CD4-positive, CD25-positive, alpha-beta regulatory T cell (primary cell): ENCODE measurements around the gene LRRN4. TPM values are rescaled to one million over a fixed set of nuclear protein-coding genes. Genes with fewer than 3 reads are reported as not detected.

Source experiments
- ATAC-seq, 2 donors: fragments of 150-1000 bp; cut with Tn5 transposase; one replicate each; pipeline ENCODE4 v1.10.0; 2021; ENCODE audit warnings: low read depth in 2 of 2, moderate number of reproducible peaks in 2 of 2, moderate library complexity in 1 of 2
- DNase-seq, 3 donors: peaks; one replicate each; pipeline versions ENCODE4 v3.0.0 to v3.0.0-alpha.2; 2012 to 2022; ENCODE audit warnings: mixed read lengths in 1 of 3
- H3K27ac ChIP-seq: one replicate; pipeline ENCODE4 v1.7.0; 2013; ENCODE audit warnings: mild to moderate bottlenecking, low read length; ENCODE audit not compliant: insufficient read depth, poor library complexity, severe bottlenecking
- H3K27me3 ChIP-seq: one replicate; pipeline ENCODE4 v1.7.0; 2013; ENCODE audit warnings: low read length; ENCODE audit not compliant: control insufficient read depth, insufficient read depth
- H3K36me3 ChIP-seq: one replicate; pipeline ENCODE4 v1.7.0; 2013; ENCODE audit warnings: mild to moderate bottlenecking, low read length, moderate library complexity; ENCODE audit not compliant: control insufficient read depth, insufficient read depth
- H3K4me1 ChIP-seq: 2 replicates; pipeline ENCODE4 v1.7.0; 2013; ENCODE audit warnings: mild to moderate bottlenecking, low read length; ENCODE audit not compliant: insufficient read depth, control insufficient read depth, poor library complexity, severe bottlenecking
- H3K4me3 ChIP-seq: one replicate; pipeline ENCODE4 v1.7.0; 2013; ENCODE audit warnings: low read depth, mild to moderate bottlenecking, low read length, moderate library complexity
- H3K9me3 ChIP-seq, 2 experiments: 1 replicate in 1 of 2; 2 replicates in 1 of 2; pipeline ENCODE4 v1.7.0; 2013; ENCODE audit warnings: low read length in 2 of 2, mild to moderate bottlenecking in 1 of 2, moderate library complexity in 1 of 2; ENCODE audit not compliant: control insufficient read depth in 2 of 2
- H3K27ac Mint-ChIP-seq, 3 donors: one replicate each; pipeline ENCODE4 v1.8.0; 2020 to 2022; ENCODE audit warnings: mild to moderate bottlenecking in 3 of 3, mixed read lengths in 3 of 3, moderate library complexity in 2 of 3
- H3K27me3 Mint-ChIP-seq: one replicate; pipeline ENCODE4 v1.8.0; 2022; ENCODE audit warnings: mild to moderate bottlenecking, mixed read lengths
- H3K36me3 Mint-ChIP-seq: one replicate; pipeline ENCODE4 v1.8.0; 2020; ENCODE audit warnings: mixed read lengths
- H3K4me1 Mint-ChIP-seq, 4 donors: one replicate each; pipeline ENCODE4 v1.8.0; 2020 to 2022; ENCODE audit warnings: mixed read lengths in 4 of 4, mild to moderate bottlenecking in 1 of 4
- H3K4me3 Mint-ChIP-seq, 4 donors: one replicate each; pipeline ENCODE4 v1.8.0; 2020 to 2022; ENCODE audit warnings: mild to moderate bottlenecking in 4 of 4, mixed read lengths in 4 of 4, moderate library complexity in 3 of 4
- H3K9me3 Mint-ChIP-seq, 7 donors: one replicate each; pipeline ENCODE4 v1.8.0; 2020 to 2022; ENCODE audit warnings: mixed read lengths in 7 of 7, mild to moderate bottlenecking in 3 of 7, moderate library complexity in 2 of 7
- polyA plus RNA-seq, 4 donors: library from polyadenylated mRNA; unstranded; fragments of 300-500 nt; fragmentation: Illumina TruSeq; gene quantifications; one replicate each; pipeline ENCODE4 v1.2.3, GENCODE V29; 2021
- total RNA-seq: library from RNA; stranded (reverse); gene quantifications from one replicate; pipeline ENCODE4 v1.2.3, GENCODE V29; 2022

Gene LRRN4
- total RNA-seq (not detected), polyA plus RNA-seq (under 1 TPM in 1 of 4 donors, not detected in 3; 0.12 TPM)

GRCh38 chr20:6053776-6054688 lies at the start of gene LRRN4:
Gene LRRN4 (minus strand): TSS chr20:6054060. CDS start chr20:6052799, 1,261 bp downstream.
- Mint-ChIP-seq H3K9me3 (peaks cover 0 to 2% (median 0%) of the 10 kb centered on the region in 7 donors), H3K4me1 (peaks cover 0 to 8% (median 1%) of the 10 kb centered on the region in 4 donors), H3K27ac (no peak within 1 kb of the TSS), H3K36me3 (peaks cover 4% of the 10 kb centered on the region), H3K4me3 (no peak within 1 kb of the TSS), H3K27me3 (peaks cover 30% of the 10 kb centered on the region)
- ATAC-seq (no peak), DNase-seq (no peak)
- Histone ChIP-seq H3K4me3 (no peak within 1 kb of the TSS), H3K27me3 (peaks cover 29% of the 10 kb centered on the region), H3K9me3 (no peaks in the 10 kb centered on the region), H3K27ac (no peak within 1 kb of the TSS), H3K4me1 (no peaks in the 10 kb centered on the region), H3K36me3 (no peaks in the 10 kb centered on the region)

- Histone ChIP-seq H3K4me1 (no peaks in the 10 kb centered on the region), H3K27me3 (peaks cover 5% of the 10 kb centered on the region), H3K36me3 (no peaks in the 10 kb centered on the region), H3K27ac (no peak overlapping the region), H3K9me3 (no peaks in the 10 kb centered on the region), H3K4me3 (no peak overlapping the region)
- Mint-ChIP-seq H3K4me1 (no peaks in the 10 kb centered on the region), H3K27me3 (peaks cover 11% of the 10 kb centered on the region), H3K9me3 (peaks cover 0 to 2% (median 0%) of the 10 kb centered on the region in 7 donors), H3K36me3 (no peaks in the 10 kb centered on the region), H3K4me3 (no peak overlapping the region), H3K27ac (no peak overlapping the region)
- DNase-seq (no peak), ATAC-seq (no peak)
Measured at GRCh38 chr20:6103301-6103700, 49.4 kb upstream of the LRRN4 start.

DNA sequence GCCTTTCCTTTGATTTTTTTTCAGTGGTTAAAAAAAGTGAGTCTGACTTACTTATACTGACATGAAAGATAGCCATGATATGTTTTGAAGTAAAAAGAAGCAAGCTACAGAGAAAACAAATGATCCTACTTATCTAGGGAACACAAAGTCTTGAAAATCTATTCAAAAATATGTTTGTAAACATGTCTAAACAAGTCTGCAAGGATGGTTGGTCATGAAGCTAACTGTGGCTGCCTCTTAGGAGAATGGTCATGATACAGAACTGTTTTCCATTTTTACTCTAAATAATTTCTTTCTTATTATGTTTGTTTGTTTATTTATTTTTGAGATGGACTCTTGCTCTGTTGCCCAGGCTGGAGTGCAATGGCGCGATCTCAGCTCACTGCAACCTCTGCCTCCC lies 47.5 kb upstream of the LRRN4 start:
- H3K27ac ChIP-seq: no peak overlapping the region
- Mint-ChIP-seq H3K27me3 (peaks cover 11% of the 10 kb centered on the region), H3K4me3 (no peak overlapping the region)

GRCh38 chr20:6100246-6100645 lies 46.4 kb upstream of the LRRN4 start:
- Mint-ChIP-seq H3K4me3 (no peak overlapping the region), H3K9me3 (peaks cover 0 to 2% (median 0%) of the 10 kb centered on the region in 7 donors)

More for the DNA sequence above, 47.5 kb upstream of the LRRN4 start:
- Mint-ChIP-seq H3K9me3 (peaks cover 0 to 2% (median 0%) of the 10 kb centered on the region in 7 donors), H3K4me1 (no peaks in the 10 kb centered on the region), H3K27ac (no peak overlapping the region), H3K36me3 (no peaks in the 10 kb centered on the region)
- Histone ChIP-seq H3K4me3 (no peak overlapping the region), H3K9me3 (no peaks in the 10 kb centered on the region), H3K4me1 (no peaks in the 10 kb centered on the region), H3K36me3 (no peaks in the 10 kb centered on the region), H3K27me3 (peaks cover 5% of the 10 kb centered on the region)
- DNase-seq (no peak), ATAC-seq (no peak)

DNA sequence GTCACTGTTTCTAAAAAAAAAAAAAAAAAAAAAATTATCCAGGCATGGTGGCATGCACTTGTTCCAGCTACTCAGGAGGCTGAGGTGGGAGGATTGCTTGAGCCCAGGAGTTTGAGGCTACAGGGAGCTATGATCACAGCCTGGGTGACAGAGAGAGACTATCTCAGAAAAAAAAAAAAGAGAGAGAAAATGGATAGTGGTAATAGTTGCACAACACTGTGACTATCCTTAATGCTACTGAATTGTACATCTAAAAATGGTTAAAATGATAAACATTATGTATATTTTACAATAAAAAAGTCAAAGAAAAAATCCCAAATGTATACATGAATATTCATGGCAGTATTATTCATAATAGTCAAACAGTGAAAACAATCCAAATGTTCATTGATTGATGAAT lies 46.0 kb upstream of the LRRN4 start:
- Mint-ChIP-seq H3K4me1 (no peaks in the 10 kb centered on the region), H3K27me3 (peaks cover 15% of the 10 kb centered on the region), H3K36me3 (no peaks in the 10 kb centered on the region)

More at GRCh38 chr20:6100246-6100645, 46.4 kb upstream of the LRRN4 start:
- no peaks in the 10 kb centered on the region for H3K36me3 Mint-ChIP-seq
- no peaks in the 10 kb centered on the region for H3K36me3 ChIP-seq
- H3K4me3 ChIP-seq: no peak overlapping the region
- no peaks in the 10 kb centered on the region for H3K4me1 Mint-ChIP-seq
- no peaks in the 10 kb centered on the region for H3K4me1 ChIP-seq
- no peaks in the 10 kb centered on the region for H3K9me3 ChIP-seq
- H3K27ac ChIP-seq: no peak overlapping the region
- no peak overlapping the region for H3K27ac Mint-ChIP-seq
- peaks cover 15% of the 10 kb centered on the region for H3K27me3 Mint-ChIP-seq
- DNase-seq (no peak), ATAC-seq (no peak)
- H3K27me3 ChIP-seq: peaks cover 5% of the 10 kb centered on the region

DNA sequence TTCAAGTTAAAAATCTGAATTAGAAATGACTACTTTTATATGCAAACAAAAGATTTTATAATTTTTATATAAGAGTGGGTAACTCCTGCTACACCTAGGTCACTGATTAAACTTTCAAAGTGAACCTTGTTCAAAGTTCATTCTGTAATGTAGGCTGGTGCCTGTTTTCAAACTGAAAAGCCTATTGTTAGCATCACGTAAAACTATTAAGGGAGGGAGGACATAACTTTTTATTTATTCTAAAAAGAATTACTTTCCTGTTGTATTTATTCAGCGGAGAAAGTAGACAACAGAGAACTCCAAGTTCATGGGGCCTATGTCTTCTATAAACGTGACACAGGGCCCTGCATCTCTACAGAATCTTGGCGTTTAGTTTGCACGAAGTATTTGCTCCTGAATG lies 41.5 kb upstream of the LRRN4 start:
- DNase-seq: no peak
- ATAC-seq: no peak
- H3K27me3 ChIP-seq: peaks cover 11% of the 10 kb centered on the region
- peaks cover 16% of the 10 kb centered on the region for H3K27me3 Mint-ChIP-seq
- H3K27ac ChIP-seq: no peak overlapping the region
- H3K36me3 Mint-ChIP-seq: no peaks in the 10 kb centered on the region
- H3K4me1 ChIP-seq: no peaks in the 10 kb centered on the region
- no peak overlapping the region for H3K4me3 Mint-ChIP-seq
- H3K36me3 ChIP-seq: no peaks in the 10 kb centered on the region
- H3K9me3 Mint-ChIP-seq: no peaks in the 10 kb centered on the region
- no peaks in the 10 kb centered on the region for H3K4me1 Mint-ChIP-seq
- no peak overlapping the region for H3K4me3 ChIP-seq
- H3K9me3 ChIP-seq: no peaks in the 10 kb centered on the region
- no peak overlapping the region for H3K27ac Mint-ChIP-seq

More for the DNA sequence above, 46.0 kb upstream of the LRRN4 start:
- Histone ChIP-seq H3K36me3 (no peaks in the 10 kb centered on the region), H3K4me3 (no peak overlapping the region), H3K9me3 (no peaks in the 10 kb centered on the region), H3K4me1 (no peaks in the 10 kb centered on the region), H3K27me3 (peaks cover 5% of the 10 kb centered on the region), H3K27ac (no peak overlapping the region)
- H3K9me3 Mint-ChIP-seq: peaks cover 0 to 2% (median 0%) of the 10 kb centered on the region in 7 donors
- ATAC-seq (no peak), DNase-seq (no peak)
- no peak overlapping the region for H3K27ac Mint-ChIP-seq
- H3K4me3 Mint-ChIP-seq: no peak overlapping the region

- no peaks in the 10 kb centered on the region for H3K9me3 Mint-ChIP-seq
- no peaks in the 10 kb centered on the region for H3K9me3 ChIP-seq
- H3K27ac ChIP-seq: no peak overlapping the region
- no peaks in the 10 kb centered on the region for H3K36me3 Mint-ChIP-seq
- H3K4me3 Mint-ChIP-seq: no peak overlapping the region
- H3K4me1 ChIP-seq: no peaks in the 10 kb centered on the region
- no peaks in the 10 kb centered on the region for H3K4me1 Mint-ChIP-seq
- no peak overlapping the region for H3K4me3 ChIP-seq
- no peak overlapping the region for H3K27ac Mint-ChIP-seq
- peaks cover 11% of the 10 kb centered on the region for H3K27me3 ChIP-seq
- peaks cover 16% of the 10 kb centered on the region for H3K27me3 Mint-ChIP-seq
- DNase-seq: no peak
- ATAC-seq: no peak
- no peaks in the 10 kb centered on the region for H3K36me3 ChIP-seq
Measured at GRCh38 chr20:6094565-6094964, 40.7 kb upstream of the LRRN4 start.

DNA sequence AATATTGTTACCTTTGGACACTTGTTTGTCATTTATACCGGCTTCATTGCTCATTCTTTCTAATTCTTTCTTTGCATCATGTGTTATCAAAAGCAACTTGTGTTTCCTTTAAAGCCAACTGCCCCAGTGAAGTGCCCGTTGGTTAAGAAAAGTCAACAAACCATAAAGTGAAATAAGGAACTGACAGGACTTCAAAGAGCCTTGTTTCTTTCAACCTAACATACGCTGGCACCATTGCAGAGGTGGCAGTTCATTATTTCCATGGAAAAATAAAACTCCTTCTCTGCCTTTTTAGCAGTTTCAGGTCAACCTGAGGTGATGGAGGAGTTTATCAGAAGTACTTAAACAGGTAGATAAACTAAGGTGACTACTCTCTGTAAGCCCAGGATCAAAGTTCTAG lies 40.2 kb upstream of the LRRN4 start:
- no peaks in the 10 kb centered on the region for H3K9me3 ChIP-seq
- Mint-ChIP-seq H3K27ac (no peak overlapping the region), H3K4me1 (no peaks in the 10 kb centered on the region), H3K27me3 (peaks cover 16% of the 10 kb centered on the region), H3K9me3 (no peaks in the 10 kb centered on the region), H3K36me3 (no peaks in the 10 kb centered on the region), H3K4me3 (no peak overlapping the region)
- H3K4me1 ChIP-seq: no peaks in the 10 kb centered on the region
- DNase-seq: no peak
- peaks cover 11% of the 10 kb centered on the region for H3K27me3 ChIP-seq
- no peak overlapping the region for H3K27ac ChIP-seq
- H3K36me3 ChIP-seq: no peaks in the 10 kb centered on the region
- no peak for ATAC-seq
- no peak overlapping the region for H3K4me3 ChIP-seq
